SK-N-SH treated with all-trans-retinoic acid at 6 μM for 48 hours (cell line): ENCODE measurements around the gene CEP250.

Source experiments
- BACH2 ChIP-seq: fragments of 250-450 bp; sonication (Bioruptor Pico); IDR thresholded peaks from 2 replicates; pipeline ENCODE4 v1.9.0; 2021; ENCODE audit warnings: mild to moderate bottlenecking, borderline replicate concordance
- ISL1 ChIP-seq: fragments of 250-450 bp; sonication (Bioruptor Pico); IDR thresholded peaks from 2 replicates; pipeline ENCODE4 v2.1.2; 2022; ENCODE audit warnings: mild to moderate bottlenecking, moderate library complexity
- OSR1 ChIP-seq: fragments of 250-450 bp; sonication (Bioruptor Pico); IDR thresholded peaks from 2 replicates; pipeline ENCODE4 v1.8.0; 2022; ENCODE audit warnings: moderate library complexity, mild to moderate bottlenecking, inconsistent platforms
- PPARA ChIP-seq: fragments of 250-450 bp; sonication (Bioruptor Pico); IDR thresholded peaks from 2 replicates; pipeline ENCODE4 v1.5.0; 2020; ENCODE audit warnings: mild to moderate bottlenecking, borderline replicate concordance
- RARB ChIP-seq: fragments of 250-450 bp; sonication (Bioruptor Pico); IDR thresholded peaks from 2 replicates; pipeline ENCODE4 v1.8.0; 2021; ENCODE audit warnings: mild to moderate bottlenecking, moderate library complexity
- SNAI2 ChIP-seq: fragments of 250-450 bp; sonication (Bioruptor Pico); IDR thresholded peaks from 2 replicates; pipeline ENCODE4 v1.5.0; 2020; ENCODE audit warnings: mild to moderate bottlenecking, moderate library complexity
- ZFP3 ChIP-seq: fragments of 250-450 bp; sonication (Bioruptor Pico); IDR thresholded peaks from 2 replicates; pipeline ENCODE4 v1.5.0; 2020; ENCODE audit warnings: mild to moderate bottlenecking, moderate library complexity
- ZFP30 ChIP-seq: fragments of 450-650 bp; formaldehyde crosslinking; IDR thresholded peaks from 2 replicates; pipeline ENCODE4 v1.5.0; 2022; ENCODE audit warnings: mild to moderate bottlenecking, moderate library complexity
- TF ChIP-seq, protein P1 (sequence below): fragments of 250-450 bp; sonication (Bioruptor Pico); IDR thresholded peaks from 2 replicates; pipeline ENCODE4 v1.5.1; 2020; ENCODE audit warnings: low read depth, mild to moderate bottlenecking, moderate library complexity
- TF ChIP-seq, protein P2 (sequence below): fragments of 250-450 bp; sonication (Bioruptor Pico); IDR thresholded peaks from 2 replicates; pipeline ENCODE4 v1.5.1; 2021; ENCODE audit warnings: mild to moderate bottlenecking, moderate library complexity
- TF ChIP-seq, protein P3 (sequence below): fragments of 250-450 bp; sonication (Bioruptor Pico); IDR thresholded peaks from 2 replicates; pipeline ENCODE4 v1.8.0; 2020; ENCODE audit warnings: mild to moderate bottlenecking, moderate library complexity, borderline replicate concordance

DNA sequence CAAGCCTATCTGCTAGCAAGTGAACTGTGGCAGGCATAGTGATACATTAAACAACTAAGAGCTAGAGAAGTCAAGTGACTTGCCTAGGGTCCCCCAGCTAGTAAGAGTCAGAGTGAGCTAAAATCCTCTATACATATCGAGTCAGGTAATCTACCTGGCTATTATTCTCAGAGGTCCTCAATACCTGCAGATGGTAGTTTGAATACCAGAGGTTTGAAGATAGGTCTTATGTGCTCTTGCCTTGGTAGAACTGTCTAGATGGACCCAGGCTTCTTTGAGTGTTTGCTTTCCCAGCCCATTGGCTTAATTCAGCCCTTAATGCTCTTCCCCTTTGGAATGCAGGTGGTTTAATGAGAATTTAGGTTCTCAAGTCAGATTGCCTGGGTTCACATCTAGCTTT is 87.6 kb downstream of the CEP250 start:
- TF ChIP-seq PPARA, result no peak
- TF ChIP-seq, protein P1, sequence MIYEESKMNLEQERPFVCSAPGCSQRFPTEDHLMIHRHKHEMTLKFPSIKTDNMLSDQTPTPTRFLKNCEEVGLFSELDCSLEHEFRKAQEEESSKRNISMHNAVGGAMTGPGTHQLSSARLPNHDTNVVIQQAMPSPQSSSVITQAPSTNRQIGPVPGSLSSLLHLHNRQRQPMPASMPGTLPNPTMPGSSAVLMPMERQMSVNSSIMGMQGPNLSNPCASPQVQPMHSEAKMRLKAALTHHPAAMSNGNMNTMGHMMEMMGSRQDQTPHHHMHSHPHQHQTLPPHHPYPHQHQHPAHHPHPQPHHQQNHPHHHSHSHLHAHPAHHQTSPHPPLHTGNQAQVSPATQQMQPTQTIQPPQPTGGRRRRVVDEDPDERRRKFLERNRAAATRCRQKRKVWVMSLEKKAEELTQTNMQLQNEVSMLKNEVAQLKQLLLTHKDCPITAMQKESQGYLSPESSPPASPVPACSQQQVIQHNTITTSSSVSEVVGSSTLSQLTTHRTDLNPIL (CRISPR knock-in tag), result no peak
- TF ChIP-seq, protein P2, sequence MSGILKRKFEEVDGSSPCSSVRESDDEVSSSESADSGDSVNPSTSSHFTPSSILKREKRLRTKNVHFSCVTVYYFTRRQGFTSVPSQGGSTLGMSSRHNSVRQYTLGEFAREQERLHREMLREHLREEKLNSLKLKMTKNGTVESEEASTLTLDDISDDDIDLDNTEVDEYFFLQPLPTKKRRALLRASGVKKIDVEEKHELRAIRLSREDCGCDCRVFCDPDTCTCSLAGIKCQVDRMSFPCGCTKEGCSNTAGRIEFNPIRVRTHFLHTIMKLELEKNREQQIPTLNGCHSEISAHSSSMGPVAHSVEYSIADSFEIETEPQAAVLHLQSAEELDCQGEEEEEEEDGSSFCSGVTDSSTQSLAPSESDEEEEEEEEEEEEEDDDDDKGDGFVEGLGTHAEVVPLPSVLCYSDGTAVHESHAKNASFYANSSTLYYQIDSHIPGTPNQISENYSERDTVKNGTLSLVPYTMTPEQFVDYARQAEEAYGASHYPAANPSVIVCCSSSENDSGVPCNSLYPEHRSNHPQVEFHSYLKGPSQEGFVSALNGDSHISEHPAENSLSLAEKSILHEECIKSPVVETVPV (CRISPR knock-in tag), result no peak
- no peak for TF ChIP-seq OSR1 (CRISPR knock-in tag)
- TF ChIP-seq SNAI2 (CRISPR knock-in tag), result no peak
- TF ChIP-seq, protein P3, sequence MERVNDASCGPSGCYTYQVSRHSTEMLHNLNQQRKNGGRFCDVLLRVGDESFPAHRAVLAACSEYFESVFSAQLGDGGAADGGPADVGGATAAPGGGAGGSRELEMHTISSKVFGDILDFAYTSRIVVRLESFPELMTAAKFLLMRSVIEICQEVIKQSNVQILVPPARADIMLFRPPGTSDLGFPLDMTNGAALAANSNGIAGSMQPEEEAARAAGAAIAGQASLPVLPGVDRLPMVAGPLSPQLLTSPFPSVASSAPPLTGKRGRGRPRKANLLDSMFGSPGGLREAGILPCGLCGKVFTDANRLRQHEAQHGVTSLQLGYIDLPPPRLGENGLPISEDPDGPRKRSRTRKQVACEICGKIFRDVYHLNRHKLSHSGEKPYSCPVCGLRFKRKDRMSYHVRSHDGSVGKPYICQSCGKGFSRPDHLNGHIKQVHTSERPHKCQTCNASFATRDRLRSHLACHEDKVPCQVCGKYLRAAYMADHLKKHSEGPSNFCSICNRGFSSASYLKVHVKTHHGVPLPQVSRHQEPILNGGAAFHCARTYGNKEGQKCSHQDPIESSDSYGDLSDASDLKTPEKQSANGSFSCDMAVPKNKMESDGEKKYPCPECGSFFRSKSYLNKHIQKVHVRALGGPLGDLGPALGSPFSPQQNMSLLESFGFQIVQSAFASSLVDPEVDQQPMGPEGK (CRISPR knock-in tag), result no peak
- TF ChIP-seq ISL1 (CRISPR knock-in tag), result no peak
- no peak for TF ChIP-seq RARB (CRISPR knock-in tag)
- no peak for TF ChIP-seq BACH2
- TF ChIP-seq ZFP3 (CRISPR knock-in tag), result no peak
- no peak for TF ChIP-seq ZFP30 (CRISPR knock-in tag)
